Activated CD4-positive, CD25-positive, alpha-beta regulatory T cell treated with anti-CD3 and anti-CD28 coated beads, Interleukin-2, amount 50 U/mL, for 24 hours (primary cell): ENCODE results near the gene LONP2.
"Not testable (repeated sequence)": the region's sequence is repeated elsewhere in the genome, so short reads cannot be mapped to it uniquely, and the experiment has no call there.

Experiments
- ATAC-seq, 2 donors: fragments of 150-1000 bp; cut with Tn5 transposase; one replicate each; pipeline ENCODE4 v1.10.0; 2021; ENCODE audit warnings: mild to moderate bottlenecking in 1 of 2, moderate library complexity in 1 of 2

Gene LONP2

DNA sequence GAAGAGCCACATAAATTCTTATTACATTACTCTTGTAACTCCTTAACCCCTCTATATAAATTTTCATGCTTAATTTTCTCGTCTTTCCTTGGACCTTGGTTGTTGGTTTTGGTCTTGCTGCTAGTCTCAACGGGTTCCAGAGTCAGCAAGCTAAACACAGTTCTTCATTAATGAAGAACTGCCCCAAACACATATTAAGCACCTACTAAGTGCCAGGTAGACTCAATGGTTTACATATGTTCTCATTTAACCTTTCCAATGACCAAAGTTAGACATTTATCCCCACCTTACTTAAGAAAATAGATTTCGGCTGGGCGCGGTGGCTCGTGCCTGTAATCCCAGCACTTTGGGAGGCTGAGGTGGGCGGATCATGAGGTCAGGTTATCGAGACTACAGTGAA lies 126.1 kb downstream of the LONP2 start:
- ATAC-seq: no peak

DNA sequence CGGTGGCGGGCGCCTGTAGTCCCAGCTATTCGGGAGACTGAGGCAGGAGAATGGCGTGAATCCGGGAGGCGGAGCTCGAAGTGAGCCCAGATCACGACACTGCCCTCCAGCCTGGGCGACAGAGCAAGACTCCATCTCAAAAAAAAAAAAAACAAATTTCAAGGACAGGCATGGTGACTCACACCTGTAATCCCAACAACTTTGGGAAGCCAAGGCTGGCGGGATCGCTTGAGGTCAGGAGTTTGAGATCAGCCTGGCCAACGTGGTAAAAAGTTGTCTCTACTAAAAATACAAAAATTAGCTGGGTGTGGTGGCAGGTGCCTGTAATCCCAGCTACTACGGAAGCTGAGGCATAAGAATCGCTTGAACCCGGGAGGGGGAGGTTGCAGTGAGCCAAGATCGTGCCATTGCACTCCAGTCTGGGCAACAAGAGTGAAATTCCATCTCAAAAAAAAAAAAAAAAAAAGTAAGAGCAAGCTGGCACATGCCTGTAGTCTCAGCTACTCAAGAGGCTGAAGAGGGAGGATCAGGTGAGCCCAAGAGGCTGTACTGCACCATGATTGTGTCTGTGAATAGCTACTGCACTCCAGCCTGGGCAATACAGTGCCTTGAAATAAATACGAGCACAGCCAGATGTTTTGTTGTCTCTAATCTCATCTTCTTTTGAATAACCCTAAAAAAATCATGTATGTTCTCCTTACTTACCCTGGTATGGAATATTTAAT lies 126.7 kb downstream of the LONP2 start:
- not testable (repeated sequence) for ATAC-seq

GRCh38 chr16:48371393-48371780 lies 127.3 kb downstream of the LONP2 start:
- ATAC-seq: no peak

GRCh38 chr16:48372744-48373143 lies 128.6 kb downstream of the LONP2 start:
- no peak for ATAC-seq

DNA sequence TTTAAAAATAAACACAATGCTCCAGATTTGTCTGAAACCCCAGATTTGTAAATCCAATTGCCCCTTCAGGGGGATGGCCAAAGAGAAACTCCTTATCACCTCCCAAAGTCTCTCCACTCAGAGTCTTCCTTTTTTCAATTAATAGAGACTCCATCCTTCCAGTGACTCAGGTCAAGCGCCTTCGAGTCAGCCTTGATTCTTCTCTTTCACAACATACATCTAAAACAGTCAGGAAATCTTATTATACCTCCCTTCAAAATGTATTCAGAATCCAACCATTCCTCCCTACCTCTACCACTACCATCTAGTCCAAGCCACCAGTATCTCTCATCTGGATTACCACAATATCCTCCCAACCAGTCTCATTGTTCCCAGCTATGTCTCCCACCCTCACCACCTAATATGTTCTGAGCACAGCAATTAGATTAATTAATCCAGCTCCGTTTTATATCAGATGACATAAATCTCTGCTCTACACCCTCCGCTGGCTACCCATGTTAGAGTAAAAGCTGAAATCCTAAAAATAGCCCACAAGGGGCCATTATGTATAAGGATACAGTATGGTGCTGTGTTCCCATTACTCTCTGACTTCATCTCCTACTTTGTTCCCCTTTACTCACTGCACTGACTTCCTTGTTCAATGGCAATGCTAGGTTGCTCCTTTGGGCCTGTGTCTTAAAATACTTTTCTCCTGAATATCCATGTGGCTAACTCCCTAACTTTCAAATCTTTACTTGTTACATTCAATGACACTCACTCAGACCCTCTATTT lies 129.3 kb downstream of the LONP2 start:
- ATAC-seq: no peak

GRCh38 chr16:48374255-48374654 lies 130.2 kb downstream of the LONP2 start:
- no peak for ATAC-seq

- not testable (repeated sequence) for ATAC-seq
Measured at GRCh38 chr16:48377301-48377700, 133.2 kb downstream of the LONP2 start.

- no peak for ATAC-seq
Measured at GRCh38 chr16:48378276-48378675, 134.2 kb downstream of the LONP2 start.

DNA sequence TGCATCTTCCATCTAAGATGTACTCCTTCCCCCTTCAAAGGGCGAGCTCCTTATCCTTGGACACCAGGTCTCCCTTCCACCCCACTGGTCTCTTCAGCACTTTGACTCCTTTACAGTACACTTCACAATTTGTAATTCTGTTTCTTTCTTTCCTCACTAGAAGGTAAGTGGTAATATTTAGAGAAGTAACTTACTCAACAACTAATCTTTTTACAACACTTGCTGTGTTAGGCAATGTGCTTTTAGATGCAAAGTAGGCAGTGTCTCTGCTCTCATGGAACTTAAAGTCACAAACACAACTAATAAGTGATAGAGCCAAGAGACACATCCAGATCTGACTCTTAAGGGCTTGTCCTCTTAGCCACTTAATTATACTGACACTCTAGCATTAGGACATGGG lies 134.7 kb downstream of the LONP2 start:
- ATAC-seq: no peak

DNA sequence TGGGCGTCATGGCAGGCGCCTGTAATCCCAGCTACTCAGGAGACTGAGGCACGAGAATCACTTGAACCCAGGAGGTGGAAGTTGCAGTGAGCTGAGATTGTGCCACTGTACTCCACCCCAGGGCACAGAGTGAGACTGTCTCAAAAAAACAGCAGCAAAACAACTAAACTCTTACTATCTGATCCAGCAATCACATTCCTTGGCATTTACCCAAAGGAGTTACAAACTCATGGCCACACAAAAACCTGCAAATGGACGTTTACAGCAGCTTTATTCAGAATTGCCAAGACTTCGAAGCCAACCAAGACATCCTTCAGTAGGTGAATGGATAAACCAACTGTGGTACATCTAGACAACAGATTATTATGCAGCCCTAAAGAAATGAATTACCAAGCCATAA lies 137.1 kb downstream of the LONP2 start:
- no peak for ATAC-seq

- no peak for ATAC-seq
Measured at GRCh38 chr16:48382131-48382530, 138.0 kb downstream of the LONP2 start.

DNA sequence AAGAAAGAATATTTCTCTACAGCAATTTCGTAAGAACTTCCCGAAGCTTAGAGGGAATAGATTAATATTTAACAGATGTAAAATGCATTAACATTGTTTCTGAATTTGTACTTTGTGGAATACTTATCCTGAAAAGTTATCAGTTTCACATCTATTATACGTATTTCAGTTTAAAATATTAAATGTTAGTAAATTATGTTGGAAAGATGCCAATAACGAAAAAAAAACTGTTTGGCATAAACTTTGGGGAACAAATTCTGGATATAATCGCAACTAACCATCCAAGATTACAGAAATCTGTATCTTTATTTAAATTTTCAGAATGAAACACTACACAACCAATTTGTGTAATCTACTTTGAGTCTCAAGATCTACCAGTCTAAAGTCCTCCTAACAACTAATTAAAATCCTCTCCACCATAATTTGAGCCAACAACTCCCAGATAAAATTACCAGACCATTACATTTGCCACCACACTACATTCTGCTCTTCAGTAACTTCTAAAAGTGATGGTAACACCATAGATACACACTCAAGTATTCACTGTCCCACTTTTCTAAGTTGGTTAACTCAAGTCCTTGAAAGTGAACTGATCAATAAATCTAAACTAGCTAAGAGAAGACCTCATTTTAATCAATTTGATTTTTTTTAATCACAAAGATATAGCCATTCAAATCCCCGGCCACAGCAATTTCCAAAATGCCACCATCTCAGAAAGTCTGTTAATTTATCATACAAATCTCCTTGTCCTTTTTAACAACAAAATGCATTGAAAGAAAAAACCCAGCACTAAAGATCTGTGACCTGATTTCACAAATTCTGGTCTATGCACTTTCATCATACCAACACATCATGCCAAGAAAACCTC lies 139.1 kb downstream of the LONP2 start:
- no peak for ATAC-seq

- ATAC-seq: peak in 1 of 2 donors; percentile 4
Measured at GRCh38 chr16:48383877-48384519, 139.9 kb downstream of the LONP2 start.

- peak; percentile 53 to 60 for ATAC-seq
Measured at GRCh38 chr16:48384520-48385252, 140.6 kb downstream of the LONP2 start.

- peak; percentile 78 to 86 for ATAC-seq
Measured at GRCh38 chr16:48385253-48386150, 141.4 kb downstream of the LONP2 start, which contains the start of gene SIAH1. Gene SIAH1 (minus strand): TSS chr16:48385413. CDS start chr16:48362428, 22,985 bp downstream.

DNA sequence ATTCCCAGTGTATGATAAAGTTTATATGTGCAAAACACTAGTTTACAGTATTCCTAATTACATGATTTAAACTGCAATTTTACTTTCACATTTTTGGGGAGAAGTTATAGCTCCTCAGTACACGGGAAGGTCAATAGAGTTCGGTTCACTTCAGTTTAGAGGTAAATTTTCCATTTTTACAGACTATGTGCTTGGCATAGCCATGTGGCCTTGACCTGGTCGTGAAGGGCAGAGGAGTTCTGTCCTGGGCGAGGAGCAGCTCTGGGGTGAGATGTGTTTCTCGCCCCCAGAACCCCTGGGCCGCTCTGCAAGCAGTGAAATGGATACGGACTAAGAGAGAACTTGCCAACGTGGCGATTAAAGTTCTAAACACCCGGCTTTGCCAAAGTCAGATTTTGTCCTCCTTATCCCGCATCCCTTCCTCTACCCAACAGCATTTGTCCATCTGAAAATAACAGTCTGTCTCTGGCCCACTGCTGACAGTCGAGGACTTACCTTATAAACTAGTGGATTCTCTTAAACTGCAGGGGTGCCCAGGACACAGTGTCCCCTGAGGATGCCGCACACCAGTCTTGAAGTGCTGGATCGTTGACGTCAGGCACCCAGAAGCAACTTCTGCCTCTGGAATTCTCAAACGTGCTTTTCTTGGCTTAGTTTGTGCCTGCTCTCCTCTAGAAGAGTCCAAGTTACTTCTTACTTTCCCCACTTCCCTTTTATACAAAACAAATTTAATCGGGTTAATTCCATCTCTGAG lies 142.6 kb downstream of the LONP2 start:
- ATAC-seq: no peak

- no peak for ATAC-seq
Measured at GRCh38 chr16:48392407-48392806, 148.3 kb downstream of the LONP2 start.

DNA sequence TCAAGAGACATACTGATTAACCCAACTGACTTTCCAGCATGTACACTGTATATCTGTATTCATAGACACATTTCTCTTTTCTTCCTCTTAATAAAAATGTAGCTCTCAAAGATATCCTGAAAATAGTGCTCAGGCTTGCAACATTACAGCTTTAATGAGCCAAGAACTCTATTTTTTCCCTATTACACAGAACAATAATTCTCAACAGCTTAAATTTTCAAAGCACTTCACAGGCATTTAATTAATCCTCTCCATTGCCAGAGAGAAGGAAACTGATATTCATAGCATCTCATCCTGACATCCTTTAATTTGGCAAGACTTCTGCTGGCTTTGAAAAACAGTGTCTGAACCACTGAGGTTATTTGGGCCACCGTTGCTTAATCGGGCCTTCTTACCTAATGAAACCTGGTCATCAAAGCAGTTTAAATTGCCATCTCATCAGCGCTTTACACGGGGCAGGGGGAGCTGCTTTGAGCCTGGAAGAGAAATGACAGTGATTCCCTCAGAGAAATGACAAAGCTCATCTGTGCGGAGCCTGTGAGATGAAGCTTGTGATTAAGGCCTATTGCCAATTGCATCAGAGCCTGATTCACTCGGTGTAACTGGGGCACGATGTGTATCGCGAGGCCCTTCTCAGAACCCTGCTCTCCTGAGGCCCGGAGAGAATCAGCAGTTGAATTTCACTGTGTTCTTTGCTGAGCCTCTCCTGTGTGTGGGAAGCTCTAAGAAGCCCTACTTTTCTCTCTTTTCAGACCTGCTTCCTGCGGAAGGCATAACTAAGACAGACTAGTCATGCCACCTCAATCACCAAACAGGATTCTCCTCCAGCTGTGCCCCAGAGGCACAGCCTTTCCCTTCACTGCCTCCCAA lies 149.6 kb downstream of the LONP2 start:
- peak; percentile 28 to 38 for ATAC-seq

GRCh38 chr16:48394355-48394703 lies 150.2 kb downstream of the LONP2 start:
- ATAC-seq: no peak
